ENCODE results near the gene DNAJA1.
"Not testable (repeated sequence)": the region's sequence is repeated elsewhere in the genome, so short reads cannot be mapped to it uniquely, and the experiment has no call there.

Gene DNAJA1

DNA sequence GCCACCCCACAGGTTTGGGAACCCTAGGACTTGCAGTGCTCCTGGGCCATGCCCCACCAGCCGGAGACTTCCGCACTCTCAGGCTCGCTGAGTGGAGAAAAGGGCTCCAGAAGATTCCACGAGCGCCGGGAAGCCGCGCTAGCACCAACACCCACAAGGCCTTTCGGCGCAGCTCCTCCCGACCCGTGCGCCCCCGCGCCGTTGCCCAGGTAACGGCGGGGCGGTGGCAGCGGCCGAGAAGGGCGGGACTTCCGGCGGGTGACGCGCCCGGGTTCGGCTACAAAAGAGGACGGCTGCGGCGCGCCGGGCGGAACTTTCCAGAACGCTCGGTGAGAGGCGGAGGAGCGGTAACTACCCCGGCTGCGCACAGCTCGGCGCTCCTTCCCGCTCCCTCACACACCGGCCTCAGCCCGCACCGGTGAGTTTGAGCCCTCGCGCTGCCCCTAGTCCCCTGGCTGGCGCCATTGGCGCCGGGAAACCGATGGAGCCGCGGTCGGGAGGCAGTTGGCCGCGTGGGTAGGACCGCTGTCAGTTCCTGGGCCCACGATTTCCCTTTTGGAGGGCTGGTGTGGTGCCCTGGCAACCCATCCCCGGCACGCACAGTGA, at the start of gene DNAJA1:
Gene DNAJA1, plus strand, starts transcription at position 308 of the 606 bp plus-strand sequence. CDS start 1,212 bp downstream, outside the sequence.
- DNase-seq (ENCODE audit: low read depth, low spot score), result no peak

DNA sequence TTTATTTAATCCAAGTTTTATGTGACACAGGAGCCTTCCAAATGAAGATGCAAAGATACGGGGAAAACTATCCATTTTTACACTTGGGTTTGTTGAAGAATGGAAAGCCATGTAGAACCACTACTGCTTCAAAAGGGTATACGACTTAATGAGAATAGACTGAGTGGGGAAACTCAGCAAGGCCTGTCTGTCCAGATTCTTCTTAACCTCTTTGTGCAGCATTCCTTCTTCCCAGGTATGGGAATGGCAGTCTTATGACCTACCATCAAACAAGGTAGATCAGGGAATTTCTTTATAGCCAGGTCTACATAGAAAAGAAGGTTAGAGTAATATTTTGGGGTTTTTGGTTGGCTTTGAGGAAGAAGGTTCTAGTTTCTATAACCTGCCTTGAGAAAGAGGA, 47.0 kb upstream of the DNAJA1 start:
- DNase-seq (ENCODE audit: low read depth, low spot score), result no peak

DNA sequence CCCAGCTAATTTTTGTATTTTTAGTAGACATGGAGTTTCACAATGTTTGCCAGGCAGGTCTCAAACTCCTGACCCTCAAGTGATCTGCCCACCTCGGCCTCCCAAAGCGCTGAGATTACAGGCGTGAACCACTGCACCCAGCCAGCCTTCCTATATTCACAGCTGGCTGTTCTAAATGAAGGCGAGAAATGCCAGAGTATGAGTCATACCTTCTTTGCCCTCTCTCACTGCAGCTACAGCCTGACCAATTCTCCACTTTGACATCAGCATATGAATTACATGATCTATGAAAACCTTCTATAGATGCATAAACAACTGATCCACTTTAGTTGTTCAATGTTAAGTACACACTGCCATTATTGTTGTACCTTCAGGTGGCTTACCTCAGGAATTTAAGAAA, 38.1 kb upstream of the DNAJA1 start:
- DNase-seq (ENCODE audit: low read depth, low spot score), result no peak

DNA sequence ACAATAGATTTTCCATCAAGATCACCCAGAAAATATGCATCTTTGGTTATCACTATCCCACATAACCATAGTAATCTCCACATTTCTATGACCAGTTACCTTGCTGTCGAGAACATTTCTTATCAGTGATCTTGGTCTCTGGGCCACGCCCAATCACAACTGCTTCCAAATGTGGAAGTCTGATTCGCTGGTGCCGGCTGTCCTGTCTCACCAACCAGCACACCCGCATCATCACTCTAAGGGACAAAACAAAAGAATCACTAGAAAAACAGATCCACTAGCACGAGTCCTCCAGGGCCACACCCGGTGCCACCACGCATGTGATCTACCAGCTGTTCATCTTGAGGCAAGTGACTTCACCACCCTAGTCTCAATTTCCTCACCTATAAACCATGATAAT, 35.4 kb upstream of the DNAJA1 start:
- no peak for DNase-seq (ENCODE audit: low read depth, low spot score)

GRCh38 chr9:32991897-32992594, 33.0 kb upstream of the DNAJA1 start:
- DNase-seq (ENCODE audit: low read depth, low spot score), result no peak

GRCh38 chr9:32992595-32993238, 32.4 kb upstream of the DNAJA1 start:
- DNase-seq (ENCODE audit: low read depth, low spot score), result no peak

DNA sequence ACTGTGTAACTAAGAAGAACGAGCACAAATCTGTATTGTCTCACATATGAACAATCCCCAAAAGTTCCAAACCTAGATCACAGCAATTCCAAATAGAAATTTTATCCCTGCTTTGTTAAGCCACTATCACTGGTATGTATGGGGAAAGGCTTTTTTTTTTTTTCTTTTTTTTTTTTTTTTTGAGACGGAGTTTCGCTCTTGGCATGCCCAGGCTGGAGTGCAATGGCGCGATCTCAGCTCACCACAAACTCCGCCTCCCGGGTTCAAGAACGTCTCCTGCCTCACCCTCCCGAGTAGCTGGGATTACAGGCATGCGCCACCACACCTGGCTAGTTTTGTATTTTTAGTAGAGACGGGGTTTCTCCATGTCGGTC, 24.4 kb upstream of the DNAJA1 start:
- not testable (repeated sequence) for DNase-seq (ENCODE audit: low read depth, low spot score)

DNA sequence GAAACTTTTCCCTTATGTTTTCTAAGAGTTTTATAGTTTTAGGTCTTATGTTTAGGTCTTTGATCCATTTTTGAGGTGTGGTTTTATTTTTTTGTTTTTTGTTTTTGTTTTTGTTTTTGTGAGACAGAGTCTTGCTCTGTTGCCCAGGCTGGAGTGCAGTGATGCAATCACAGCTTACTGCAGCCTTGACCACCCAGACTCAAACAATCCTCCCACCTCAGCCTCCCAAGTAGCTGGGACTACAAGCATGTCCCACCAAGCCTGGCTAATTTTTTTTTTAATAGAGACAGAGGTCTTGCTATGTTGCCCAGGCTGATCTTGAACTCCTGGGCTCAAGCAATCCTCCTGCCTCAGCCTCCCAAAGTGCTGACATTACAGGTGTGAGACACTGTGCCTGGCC, 19.7 kb upstream of the DNAJA1 start:
- DNase-seq (ENCODE audit: low read depth, low spot score), result not testable (repeated sequence)

- DNase-seq (ENCODE audit: low read depth, low spot score), result no peak
Observed at GRCh38 chr9:33007755-33008154, 17.3 kb upstream of the DNAJA1 start.

DNA sequence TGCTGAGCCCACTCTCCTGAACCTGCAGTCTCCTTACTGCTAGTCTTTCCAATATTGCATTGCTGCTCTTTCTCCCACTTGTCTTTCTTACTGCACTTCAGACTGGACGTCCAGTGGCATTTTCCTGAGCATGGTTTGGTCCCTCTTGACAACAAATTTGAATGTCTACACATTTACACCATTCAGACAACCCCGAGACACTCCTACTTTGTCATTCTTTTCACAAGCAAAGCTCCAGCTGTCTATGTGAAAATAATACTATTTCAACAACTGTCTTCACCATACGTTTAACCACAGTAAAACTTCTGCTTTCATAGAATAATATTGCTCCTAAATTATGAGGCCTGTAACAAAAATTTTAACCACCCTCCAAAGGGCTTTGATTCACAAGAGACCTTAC, 13.2 kb upstream of the DNAJA1 start:
- no peak for DNase-seq (ENCODE audit: low read depth, low spot score)

GRCh38 chr9:33012328-33013069, 12.6 kb upstream of the DNAJA1 start:
- DNase-seq (ENCODE audit: low read depth, low spot score), result no peak

DNA sequence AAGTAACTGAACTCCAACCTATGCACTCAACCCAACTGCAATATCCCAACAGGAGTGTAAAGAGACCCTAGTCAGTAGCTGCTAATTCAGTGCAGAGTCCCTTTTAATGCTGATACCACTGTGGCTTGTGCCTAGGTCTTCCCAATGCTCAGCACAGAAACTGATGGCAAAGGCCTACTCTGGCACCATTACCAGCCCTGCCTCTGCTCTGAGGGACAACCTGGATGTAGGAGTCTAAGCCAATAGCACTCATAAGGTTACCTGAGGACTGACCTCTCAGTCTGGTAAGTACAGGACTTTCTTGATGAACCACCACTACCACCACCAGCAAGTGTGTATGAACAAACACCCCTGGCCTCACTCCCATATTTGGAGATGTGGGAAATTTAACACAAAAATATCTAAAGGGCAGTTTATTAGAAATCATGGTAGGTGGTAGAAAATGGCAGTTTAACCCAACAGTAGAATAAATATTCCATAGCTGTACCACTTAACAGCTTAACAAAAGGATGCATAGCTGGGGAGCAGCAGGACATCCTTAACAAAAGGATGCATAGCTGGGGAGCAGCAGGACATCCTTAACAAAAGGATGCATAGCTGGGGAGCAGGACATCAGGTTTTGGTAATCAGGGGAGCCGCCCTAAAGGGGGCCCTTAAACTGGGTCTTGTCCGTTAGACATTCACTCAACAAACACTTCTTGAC, 11.0 kb upstream of the DNAJA1 start:
- DNase-seq (ENCODE audit: low read depth, low spot score), result no peak

- no peak for DNase-seq (ENCODE audit: low read depth, low spot score)
Observed at GRCh38 chr9:33014665-33015014, 10.4 kb upstream of the DNAJA1 start.

- DNase-seq (ENCODE audit: low read depth, low spot score), result no peak
Observed at GRCh38 chr9:33017283-33018041, 7.6 kb upstream of the DNAJA1 start.

GRCh38 chr9:33019797-33020196, 5.3 kb upstream of the DNAJA1 start:
- DNase-seq (ENCODE audit: low read depth, low spot score), result no peak

GRCh38 chr9:33022303-33022702, 2.8 kb upstream of the DNAJA1 start:
- no peak for DNase-seq (ENCODE audit: low read depth, low spot score)

DNA sequence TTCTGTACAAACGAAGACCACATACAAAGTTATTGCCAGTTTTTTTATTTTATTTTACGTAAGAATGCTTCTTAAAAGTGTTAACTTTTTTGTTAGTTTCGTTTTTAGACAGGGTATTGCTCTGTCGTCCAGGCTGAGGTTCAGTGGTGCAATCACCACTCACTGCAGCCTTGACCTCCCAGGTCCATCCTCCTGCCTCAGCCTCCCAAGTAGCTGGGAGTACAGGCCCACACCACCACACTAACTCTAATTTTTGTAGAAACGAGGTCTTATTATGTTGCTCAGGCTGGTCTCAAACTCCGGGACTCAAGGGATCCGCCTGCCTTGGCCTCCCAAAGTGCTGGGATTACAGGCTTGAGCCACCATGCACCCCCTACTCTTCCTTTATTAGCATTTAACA, 2.3 kb upstream of the DNAJA1 start:
- DNase-seq (ENCODE audit: low read depth, low spot score), result no peak

DNA sequence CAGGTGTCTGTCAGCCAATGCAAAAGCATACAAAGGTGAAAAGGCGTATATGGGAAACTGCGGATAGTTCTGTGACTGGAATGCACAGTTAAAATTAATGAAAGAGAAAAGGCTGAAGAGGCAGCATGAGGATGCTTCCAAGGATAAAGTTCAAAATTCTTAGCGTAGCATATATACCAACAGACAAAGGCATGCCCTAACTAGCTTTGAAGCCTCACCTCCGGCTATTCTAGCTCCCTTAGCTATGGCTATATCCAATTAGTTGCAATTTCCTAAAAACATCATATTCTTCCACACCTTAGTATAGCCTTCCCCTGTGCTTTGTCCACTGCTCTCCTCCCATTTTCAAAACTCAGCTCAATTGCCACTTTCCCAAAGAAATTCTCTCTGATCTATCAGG, 1.4 kb upstream of the DNAJA1 start:
- DNase-seq (ENCODE audit: low read depth, low spot score), result no peak

GRCh38 chr9:33024126-33024965, 727 bp upstream of the DNAJA1 start:
- DNase-seq (ENCODE audit: low read depth, low spot score), result no peak

All from iPS DF 19.7 (cell line).